Natural killer cell (primary cell): ENCODE measurements around the gene PATL1. TPM values are rescaled to one million over a fixed set of nuclear protein-coding genes. Genes with fewer than 3 reads are reported as not detected.

Source experiments
- total RNA-seq, 4 donors: library from RNA; stranded (reverse); fragments of 120-200 nt in 1 of 4; gene quantifications; one replicate each; pipeline versions ENCODE4 v1.2.3 to v1.2.4, GENCODE V29; 2013 to 2022

The PATL1 gene
- total RNA-seq, 3 donors from 2014 or later (not counting 1 experiment from before 2014, with no cell fraction given): 56.8 to 69.4 (median 58.1) TPM

Other genes starting within 250 kb of the PATL1 start
- gene OR5A2, start 242.6 kb downstream of the PATL1 start, total RNA-seq: not detected
- not detected for gene OR5A1, start 232.6 kb downstream of the PATL1 start, total RNA-seq
- gene OR4D6, start 212.1 kb downstream of the PATL1 start, total RNA-seq: not detected
- not detected for gene OR4D10, start 195.7 kb downstream of the PATL1 start, total RNA-seq
- not detected for gene OR4D11, start 165.5 kb downstream of the PATL1 start, total RNA-seq
- gene OR4D9, start 157.5 kb downstream of the PATL1 start, total RNA-seq: not detected
- gene OSBP, start 53.3 kb downstream of the PATL1 start, total RNA-seq: 10 to 100 TPM; 40.5 to 58.5 (median 51.3) TPM
- gene OR10V1, start 44.8 kb upstream of the PATL1 start, total RNA-seq: not detected
- 10 to 100 TPM in 2 of 3 donors, 1 to 10 TPM in 1; 6.8 to 19.1 (median 17.0) TPM for gene STX3, start 86.3 kb upstream of the PATL1 start, total RNA-seq
- gene MRPL16, start 141.7 kb upstream of the PATL1 start, total RNA-seq: 10 to 100 TPM; 34.9 to 38.0 (median 37.5) TPM
- gene CBLIF, start 176.5 kb upstream of the PATL1 start, total RNA-seq: not detected
- 10 to 100 TPM in 1 of 3 donors, under 1 TPM in 1, not detected in 1; 0.50 to 30.8 TPM for gene TCN1, start 197.4 kb upstream of the PATL1 start, total RNA-seq
- not detected for gene OOSP3, start 209.7 kb upstream of the PATL1 start, total RNA-seq